ENCODE results near the gene ZCCHC2. TPM values are rescaled to one million over a fixed set of nuclear protein-coding genes. Genes with fewer than 3 reads are reported as not detected.

ZCCHC2 gene
- total RNA-seq, 4 donors from 2014 or later = 9.3 to 15.3 (median 11.3) TPM

- Histone ChIP-seq H3K36me3 (no peaks in the 10 kb centered on the region), H3K27me3 (no peaks in the 10 kb centered on the region), H3K27ac (no peak overlapping the region), H3K4me3 (no peak overlapping the region), H3K9me3 (peaks cover 0 to 28% (median 11%) of the 10 kb centered on the region in 3 donors), H3K4me1 (peaks cover 0 to 16% (median 5%) of the 10 kb centered on the region in 3 donors)
- WGBS, 2 donors = 71 to 80% methylated on average over 1 of the region's 1 CpG
- intact Hi-C loops (cut with DNase I) = no loop called here
- TF ChIP-seq POLR2A (IDR thresholded peaks at IDR 0.05) = no peak
- no peak for TF ChIP-seq CTCF (IDR thresholded peaks at IDR 0.05)
- DNase-seq = no peak
Observed at GRCh38 chr18:62509779-62510178, 13.0 kb upstream of the ZCCHC2 start.

- TF ChIP-seq POLR2A (IDR thresholded peaks at IDR 0.05) = no peak
- TF ChIP-seq CTCF (IDR thresholded peaks at IDR 0.05) = no peak
Observed at GRCh38 chr18:62510789-62511188, 12.0 kb upstream of the ZCCHC2 start.

GRCh38 chr18:62512532-62512931 lies 10.3 kb upstream of the ZCCHC2 start:
- Histone ChIP-seq H3K36me3 (no peaks in the 10 kb centered on the region), H3K4me3 (no peak overlapping the region), H3K27ac (no peak overlapping the region), H3K27me3 (no peaks in the 10 kb centered on the region), H3K4me1 (peaks cover 0 to 17% (median 0%) of the 10 kb centered on the region in 3 donors), H3K9me3 (peaks cover 0 to 32% (median 12%) of the 10 kb centered on the region in 3 donors)
- WGBS, 2 donors = 59 to 71% methylated on average over 1 of the region's 1 CpG
- intact Hi-C loops (cut with DNase I) = no loop called here
- no peak for DNase-seq
- TF ChIP-seq CTCF (IDR thresholded peaks at IDR 0.05) = no peak

More at GRCh38 chr18:62510789-62511188, 12.0 kb upstream of the ZCCHC2 start:
- peaks cover 0 to 32% (median 12%) of the 10 kb centered on the region in 3 donors for H3K9me3 ChIP-seq
- no peaks in the 10 kb centered on the region for H3K27me3 ChIP-seq
- WGBS, 2 donors = 79 to 85% methylated on average over 2 of the region's 2 CpGs
- no peaks in the 10 kb centered on the region for H3K36me3 ChIP-seq
- intact Hi-C loops (cut with DNase I) = no loop called here
- peaks cover 0 to 12% (median 3%) of the 10 kb centered on the region in 3 donors for H3K4me1 ChIP-seq
- H3K27ac ChIP-seq = no peak overlapping the region
- H3K4me3 ChIP-seq = no peak overlapping the region
- no peak for DNase-seq

GRCh38 chr18:62512996-62513395 lies 9.8 kb upstream of the ZCCHC2 start:
- no peak overlapping the region for H3K27ac ChIP-seq
- intact Hi-C loops (cut with DNase I) = no loop called here
- H3K9me3 ChIP-seq = peaks cover 0 to 32% (median 12%) of the 10 kb centered on the region in 3 donors
- no peaks in the 10 kb centered on the region for H3K27me3 ChIP-seq
- DNase-seq = no peak
- H3K36me3 ChIP-seq = no peaks in the 10 kb centered on the region
- H3K4me1 ChIP-seq = peaks cover 0 to 17% (median 0%) of the 10 kb centered on the region in 3 donors
- TF ChIP-seq CTCF (IDR thresholded peaks at IDR 0.05) (no peak), POLR2A (IDR thresholded peaks at IDR 0.05) (no peak)
- 26 to 57% methylated on average over 2 of the region's 2 CpGs for WGBS, 2 donors
- no peak overlapping the region for H3K4me3 ChIP-seq

- Histone ChIP-seq H3K9me3 (peaks cover 0 to 32% (median 12%) of the 10 kb centered on the region in 3 donors), H3K36me3 (no peaks in the 10 kb centered on the region), H3K4me1 (peaks cover 0 to 17% (median 0%) of the 10 kb centered on the region in 3 donors), H3K27me3 (no peaks in the 10 kb centered on the region), H3K27ac (no peak overlapping the region), H3K4me3 (no peak overlapping the region)
- no peak for TF ChIP-seq CTCF (IDR thresholded peaks at IDR 0.05)
- intact Hi-C loops (cut with DNase I) = no loop called here
- no peak for DNase-seq
Observed at GRCh38 chr18:62514570-62514969, 8.3 kb upstream of the ZCCHC2 start.

Measured in esophagus squamous epithelium (tissue), 5 donors.